Embryonic facial prominence (tissue), 1 donor: ENCODE measurements around the gene LRRC26.

Experiments
- DNase-seq: peaks from one replicate; pipeline ENCODE4 v3.0.0-alpha.2; 2016; ENCODE audit errors: extremely low spot score

LRRC26 gene

DNA sequence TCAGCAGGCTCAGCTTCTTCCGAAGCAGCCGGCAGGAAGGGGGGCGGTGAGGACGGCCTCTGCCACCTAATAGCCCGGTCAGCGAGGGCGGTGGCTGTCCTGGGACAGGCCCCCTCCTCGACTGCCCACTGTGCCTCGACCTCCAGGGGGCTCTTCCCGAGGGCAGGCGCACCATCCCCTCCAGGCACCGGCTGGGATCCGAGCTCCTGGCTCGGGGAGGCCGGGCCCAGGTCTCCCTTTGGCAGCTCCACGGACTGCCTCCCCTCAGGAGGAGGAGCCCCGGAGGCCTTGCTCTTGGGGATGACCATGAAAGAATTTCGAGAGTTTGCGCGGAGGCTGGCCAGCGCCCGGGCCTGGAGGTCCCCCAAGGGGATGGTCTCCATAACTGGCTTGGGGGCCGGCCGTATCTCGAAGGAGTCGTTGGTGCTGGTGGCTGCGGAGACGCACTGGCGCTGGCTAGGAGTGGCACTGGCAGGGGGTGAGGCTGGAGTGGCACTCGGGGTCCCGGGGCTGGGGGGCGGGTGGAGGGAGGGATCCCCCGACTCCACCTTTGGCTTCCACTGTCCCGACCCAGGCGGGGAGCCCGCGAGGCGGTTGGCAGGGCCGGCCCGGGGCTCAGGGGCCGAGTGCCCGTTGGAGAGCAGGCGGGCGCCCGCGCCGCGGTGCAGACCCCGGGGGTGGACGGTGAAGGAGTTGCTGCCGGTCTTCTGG is 29.7 kb upstream of the LRRC26 start:
- DNase-seq, result no peak

GRCh38 chr9:137198902-137199283 is 29.0 kb upstream of the LRRC26 start:
- DNase-seq, result no peak

DNA sequence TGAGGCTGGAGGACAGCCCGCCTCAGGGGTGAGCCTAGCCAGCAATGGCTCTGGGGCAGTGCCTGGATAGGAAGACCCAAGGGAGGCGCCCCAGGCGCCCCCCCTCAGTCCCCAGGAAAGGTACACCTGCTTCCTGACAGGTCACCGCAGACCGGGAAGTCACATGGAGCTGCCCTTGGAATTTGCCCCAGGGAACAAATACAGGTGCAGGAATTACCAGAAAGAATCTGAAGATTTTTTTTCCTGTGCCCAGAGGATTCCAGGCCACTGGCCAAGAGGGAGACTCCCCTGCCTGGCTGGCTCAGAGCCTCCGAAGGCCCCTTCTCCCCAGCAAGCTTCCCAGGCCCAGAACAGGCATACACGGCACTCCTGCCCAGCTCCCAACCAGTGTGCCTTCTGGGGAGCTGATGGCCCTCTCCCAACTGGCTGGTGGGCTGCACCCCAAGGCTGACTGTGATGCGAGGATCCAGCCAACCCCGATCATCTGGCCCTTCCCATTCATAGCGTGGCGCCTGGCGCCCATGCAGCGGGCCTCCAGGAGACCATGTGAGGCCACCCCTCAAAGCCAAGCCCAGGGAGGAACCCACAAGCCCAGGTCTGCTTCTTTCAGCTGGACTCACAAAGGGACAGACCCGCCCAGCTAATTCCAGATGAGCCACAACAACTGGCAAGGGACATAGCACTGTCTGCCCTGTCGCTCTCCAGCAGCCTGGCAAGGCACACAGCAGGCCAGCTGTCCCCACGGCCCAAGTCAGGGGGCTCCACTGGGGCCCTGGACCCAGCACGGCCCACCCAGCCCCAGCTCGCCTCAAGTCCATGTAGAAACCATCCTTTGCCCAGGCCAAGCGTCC is 28.4 kb upstream of the LRRC26 start:
- DNase-seq, result no peak

DNA sequence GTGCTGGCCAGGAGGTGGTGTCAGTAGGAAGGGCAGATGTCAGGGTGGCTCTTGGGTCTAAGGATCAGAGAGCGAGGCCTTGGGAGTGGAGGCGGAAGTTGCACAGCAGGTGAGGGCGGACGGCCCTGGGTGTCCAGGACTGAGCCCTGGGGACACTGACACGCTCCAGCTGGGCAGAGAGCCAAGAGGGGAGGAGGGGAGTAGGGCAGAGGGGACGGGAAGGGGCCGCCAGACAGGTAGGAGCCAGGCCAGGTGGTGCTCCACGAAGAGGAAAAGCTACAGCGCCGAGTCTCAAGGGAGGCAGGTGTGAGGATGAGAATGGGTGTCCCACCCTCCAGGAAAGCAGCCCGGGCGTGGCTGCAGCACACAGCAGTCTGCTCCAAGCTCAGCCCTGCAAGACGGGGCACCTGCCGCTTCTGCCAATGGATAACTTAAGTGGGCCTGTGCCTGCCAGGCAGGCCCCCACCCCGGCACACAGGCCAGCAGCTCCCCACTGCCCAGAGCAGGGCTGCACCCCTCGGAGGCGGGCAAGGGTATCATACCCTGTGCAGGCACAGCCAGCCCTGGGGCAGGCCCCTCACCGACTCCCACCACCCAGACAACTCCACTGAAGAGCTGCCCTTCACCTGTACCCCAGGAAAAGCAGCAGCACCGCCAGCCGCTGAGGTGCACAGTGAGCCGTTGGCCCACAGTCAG is 25.8 kb upstream of the LRRC26 start:
- no peak for DNase-seq

- no peak for DNase-seq
Observed at GRCh38 chr9:137194909-137195308, 25.1 kb upstream of the LRRC26 start.

- no peak for DNase-seq
Observed at GRCh38 chr9:137194388-137194787, 24.5 kb upstream of the LRRC26 start.

GRCh38 chr9:137193771-137194170 is 23.9 kb upstream of the LRRC26 start:
- no peak for DNase-seq

DNA sequence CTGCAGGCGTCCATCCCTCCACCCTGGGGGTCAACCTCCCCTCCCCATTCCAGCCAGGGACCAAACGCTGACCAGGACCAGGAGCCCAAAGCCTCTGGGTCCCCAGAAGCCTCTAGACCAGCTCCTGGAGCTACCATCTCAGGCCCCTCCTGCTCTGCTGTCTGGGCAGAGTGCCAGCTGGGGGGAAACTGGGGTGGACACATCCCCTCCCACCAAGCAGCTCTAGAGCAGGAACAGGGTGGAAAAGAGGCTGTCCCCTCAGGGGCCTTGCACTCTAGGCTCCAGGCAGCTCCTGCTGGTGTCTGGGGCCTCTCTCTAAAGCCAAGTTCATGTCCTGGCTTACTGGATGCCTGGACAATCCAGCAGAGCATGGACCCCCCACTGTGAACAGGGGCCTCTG is 23.0 kb upstream of the LRRC26 start:
- DNase-seq, result no peak

DNA sequence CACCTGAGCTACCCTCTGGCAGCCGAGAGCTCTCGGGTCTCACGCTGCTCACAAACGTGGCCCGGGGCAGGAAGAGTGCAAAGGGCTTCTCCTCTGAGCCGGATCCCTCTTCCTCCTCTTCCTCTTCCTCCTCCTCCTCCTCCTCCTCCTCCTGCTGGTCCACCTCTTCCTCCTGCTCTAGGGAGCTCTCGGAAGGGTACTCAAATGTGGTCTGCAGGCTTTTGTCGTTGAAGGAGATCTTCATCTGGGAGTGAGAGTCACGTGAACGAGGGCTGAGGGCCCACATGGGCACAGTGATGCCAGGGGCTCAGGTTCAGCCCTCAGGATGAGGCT is 22.6 kb upstream of the LRRC26 start:
- DNase-seq, result no peak

DNA sequence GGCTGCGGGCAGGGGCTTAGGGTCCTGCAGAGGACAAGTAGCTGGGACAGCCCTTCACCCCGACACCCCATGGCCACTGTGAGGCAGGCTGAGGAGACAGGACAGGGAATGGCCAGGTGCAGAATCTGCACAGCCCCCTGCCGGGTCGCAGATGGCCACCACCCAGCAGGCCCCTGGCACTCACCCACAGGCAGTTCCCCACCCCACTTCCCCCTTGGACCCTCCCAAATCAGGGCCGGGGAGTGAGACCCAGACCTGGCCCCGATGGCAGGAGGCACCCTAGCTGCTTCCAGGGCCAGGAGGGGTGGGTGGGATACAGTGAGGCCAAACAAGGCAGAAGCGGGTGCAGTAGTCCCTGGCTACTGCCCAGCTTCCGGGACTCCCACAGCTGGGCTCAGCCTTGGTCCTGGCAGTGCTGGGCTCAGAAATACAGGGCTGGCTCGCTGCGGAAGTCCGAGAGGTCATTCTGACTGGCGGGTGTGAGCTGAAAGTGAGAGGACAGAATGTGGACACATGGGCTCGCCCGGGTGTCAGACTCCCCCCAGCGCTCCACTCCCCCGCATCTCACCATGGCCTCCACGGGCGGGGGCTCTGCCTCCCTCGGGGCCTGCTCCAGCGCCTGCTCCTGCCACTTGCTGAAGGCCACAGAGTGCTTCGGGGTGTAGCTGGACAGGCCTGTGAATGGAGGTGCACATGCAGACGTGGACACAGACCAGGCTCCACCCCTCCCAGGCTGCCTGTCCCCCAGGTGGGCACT is 22.0 kb upstream of the LRRC26 start:
- DNase-seq, result no peak

- DNase-seq, result no peak
Observed at GRCh38 chr9:137191245-137191644, 21.4 kb upstream of the LRRC26 start.

DNA sequence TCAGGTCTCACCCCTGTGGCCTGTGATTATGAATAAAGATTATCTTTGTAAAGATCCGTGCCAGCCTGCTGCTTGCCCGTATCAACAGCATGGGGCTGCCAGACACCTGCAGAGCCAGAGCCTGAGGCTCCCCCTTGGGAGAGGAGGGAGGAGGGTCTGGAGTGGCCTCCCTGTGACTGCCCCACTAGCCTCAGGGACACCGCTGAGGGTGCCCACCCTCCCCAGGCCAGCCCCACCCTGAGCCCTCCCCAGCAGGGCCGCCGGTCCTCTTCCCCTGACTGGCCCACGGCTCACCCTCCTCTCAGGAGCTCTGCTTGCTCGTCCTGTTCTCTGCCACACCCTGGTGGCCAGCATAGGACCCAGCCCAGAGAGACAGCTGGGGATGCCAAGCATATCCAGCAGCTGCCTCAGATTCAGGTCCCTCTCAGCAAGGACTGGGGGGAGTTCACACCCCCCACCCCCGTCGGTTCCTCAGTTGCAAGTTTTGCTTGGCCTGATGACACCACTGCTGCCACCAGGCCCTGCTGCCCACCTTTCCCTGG is 20.5 kb upstream of the LRRC26 start:
- no peak for DNase-seq

GRCh38 chr9:137189297-137190295 is 19.7 kb upstream of the LRRC26 start:
- DNase-seq, result no peak

- DNase-seq, result peak; percentile 66
Observed at GRCh38 chr9:137188490-137189296, 18.8 kb upstream of the LRRC26 start, which contains the start of the genes ANAPC2 and SSNA1. TSS of gene ANAPC2 (minus strand) at chr9:137188560. CDS start at chr9:137188532, 28 bp downstream. TSS of gene SSNA1 (plus strand) at chr9:137188676. CDS start at chr9:137188727, 51 bp downstream.

GRCh38 chr9:137188086-137188489 is 18.2 kb upstream of the LRRC26 start:
- no peak for DNase-seq

DNA sequence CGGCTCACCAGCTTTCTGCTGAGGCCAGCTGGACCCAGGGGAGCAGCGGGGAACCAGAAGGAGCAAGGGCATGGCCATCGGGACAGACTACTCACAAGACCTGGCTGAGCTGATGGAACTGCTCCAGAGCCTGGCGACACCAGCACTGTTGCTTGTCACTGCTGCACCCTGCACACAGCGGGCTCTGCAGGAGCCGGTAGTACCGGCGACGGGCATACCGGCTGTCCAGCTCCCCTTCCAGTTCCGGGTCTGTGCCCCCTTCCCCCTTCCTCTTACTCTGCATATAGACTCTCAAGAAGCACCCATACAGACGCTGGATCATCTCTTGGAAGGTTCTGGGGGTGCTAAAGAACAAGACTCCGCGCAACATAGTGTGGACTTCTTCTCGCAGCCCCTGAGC is 17.5 kb upstream of the LRRC26 start:
- no peak for DNase-seq

GRCh38 chr9:137186385-137186784 is 16.5 kb upstream of the LRRC26 start:
- DNase-seq, result no peak

GRCh38 chr9:137185921-137186320 is 16.1 kb upstream of the LRRC26 start:
- no peak for DNase-seq

- DNase-seq, result no peak
Observed at GRCh38 chr9:137184881-137185660, 15.2 kb upstream of the LRRC26 start.
